ENCODE results near the gene DYNC1LI1.
"Not testable (repeated sequence)": the region's sequence is repeated elsewhere in the genome, so short reads cannot be mapped to it uniquely, and the experiment has no call there.

Gene DYNC1LI1

GRCh38 chr3:32583708-32584107 is 13.1 kb upstream of the DYNC1LI1 start:
- DNase-seq (ENCODE audit: low read depth in 2 of 2), result no peak

- not testable (repeated sequence) for DNase-seq (ENCODE audit: low read depth in 2 of 2)
Observed at GRCh38 chr3:32578669-32579068, 8.0 kb upstream of the DYNC1LI1 start.

- no peak for DNase-seq (ENCODE audit: low read depth in 2 of 2)
Observed at GRCh38 chr3:32577581-32578556, 7.2 kb upstream of the DYNC1LI1 start.

GRCh38 chr3:32577174-32577573 is 6.5 kb upstream of the DYNC1LI1 start:
- DNase-seq (ENCODE audit: low read depth in 2 of 2), result no peak

- DNase-seq (ENCODE audit: low read depth in 2 of 2), result no peak
Observed at GRCh38 chr3:32575451-32576113, 4.9 kb upstream of the DYNC1LI1 start.

GRCh38 chr3:32571192-32571485 is 481 bp upstream of the DYNC1LI1 start:
- no peak for DNase-seq (ENCODE audit: low read depth in 2 of 2)

GRCh38 chr3:32569540-32570420 is 878 bp downstream of the DYNC1LI1 start:
- DNase-seq (ENCODE audit: low read depth in 2 of 2), result no peak

GRCh38 chr3:32568953-32569352 is 1.7 kb downstream of the DYNC1LI1 start:
- no peak for DNase-seq (ENCODE audit: low read depth in 2 of 2)

- no peak for DNase-seq (ENCODE audit: low read depth in 2 of 2)
Observed at GRCh38 chr3:32564195-32564594, 6.5 kb downstream of the DYNC1LI1 start.

- no peak for DNase-seq (ENCODE audit: low read depth in 2 of 2)
Observed at GRCh38 chr3:32562640-32563039, 8.0 kb downstream of the DYNC1LI1 start.

- no peak for DNase-seq (ENCODE audit: low read depth in 2 of 2)
Observed at GRCh38 chr3:32557640-32558352, 12.9 kb downstream of the DYNC1LI1 start.

GRCh38 chr3:32556332-32556731 is 14.3 kb downstream of the DYNC1LI1 start:
- no peak for DNase-seq (ENCODE audit: low read depth in 2 of 2)

- DNase-seq (ENCODE audit: low read depth in 2 of 2), result no peak
Observed at GRCh38 chr3:32553973-32554372, 16.7 kb downstream of the DYNC1LI1 start.

- DNase-seq (ENCODE audit: low read depth in 2 of 2), result no peak
Observed at GRCh38 chr3:32553459-32553858, 17.2 kb downstream of the DYNC1LI1 start.

GRCh38 chr3:32552013-32552412 is 18.6 kb downstream of the DYNC1LI1 start:
- DNase-seq (ENCODE audit: low read depth in 2 of 2), result no peak

GRCh38 chr3:32551496-32551895 is 19.2 kb downstream of the DYNC1LI1 start:
- no peak for DNase-seq (ENCODE audit: low read depth in 2 of 2)

- DNase-seq (ENCODE audit: low read depth in 2 of 2), result no peak
Observed at GRCh38 chr3:32551087-32551486, 19.6 kb downstream of the DYNC1LI1 start.

- DNase-seq (ENCODE audit: low read depth in 2 of 2), result no peak
Observed at GRCh38 chr3:32545305-32545704, 25.4 kb downstream of the DYNC1LI1 start.

- DNase-seq (ENCODE audit: low read depth in 2 of 2), result no peak
Observed at GRCh38 chr3:32544894-32545293, 25.8 kb downstream of the DYNC1LI1 start.

- no peak for DNase-seq (ENCODE audit: low read depth in 2 of 2)
Observed at GRCh38 chr3:32542807-32543206, 27.9 kb downstream of the DYNC1LI1 start.

- DNase-seq (ENCODE audit: low read depth in 2 of 2), result no peak
Observed at GRCh38 chr3:32540899-32541298, 29.8 kb downstream of the DYNC1LI1 start.

- no peak for DNase-seq (ENCODE audit: low read depth in 2 of 2)
Observed at GRCh38 chr3:32532434-32532833, 38.2 kb downstream of the DYNC1LI1 start.

Measured in fibroblast of skin of left biceps (primary cell).